Mesenteric fat pad (tissue), 1 donor: ENCODE results near the gene MCM3AP. TPM values are rescaled to one million over a fixed set of nuclear protein-coding genes. Genes with fewer than 3 reads are reported as not detected.
"Not testable (repeated sequence)": the region's sequence is repeated elsewhere in the genome, so short reads cannot be mapped to it uniquely, and the experiment has no call there.

Experiments used
- DNase-seq: peaks from one replicate; pipeline ENCODE4 v3.0.0-alpha.2; 2020; ENCODE audit warnings: low spot score
- total RNA-seq: library from RNA; stranded (reverse); fragmentation: NEBNext Ultra II Directional; extraction: Animal tissue kit (Norgen Biotek cat#: 25700); gene quantifications from one replicate; pipeline ENCODE4 v1.2.1, GENCODE V29; 2021
- donor health status: DM: yes; HTN: yes; CAD: no.

MCM3AP gene
- total RNA-seq, 1 donor from 2014 or later: 89.8 TPM

DNA sequence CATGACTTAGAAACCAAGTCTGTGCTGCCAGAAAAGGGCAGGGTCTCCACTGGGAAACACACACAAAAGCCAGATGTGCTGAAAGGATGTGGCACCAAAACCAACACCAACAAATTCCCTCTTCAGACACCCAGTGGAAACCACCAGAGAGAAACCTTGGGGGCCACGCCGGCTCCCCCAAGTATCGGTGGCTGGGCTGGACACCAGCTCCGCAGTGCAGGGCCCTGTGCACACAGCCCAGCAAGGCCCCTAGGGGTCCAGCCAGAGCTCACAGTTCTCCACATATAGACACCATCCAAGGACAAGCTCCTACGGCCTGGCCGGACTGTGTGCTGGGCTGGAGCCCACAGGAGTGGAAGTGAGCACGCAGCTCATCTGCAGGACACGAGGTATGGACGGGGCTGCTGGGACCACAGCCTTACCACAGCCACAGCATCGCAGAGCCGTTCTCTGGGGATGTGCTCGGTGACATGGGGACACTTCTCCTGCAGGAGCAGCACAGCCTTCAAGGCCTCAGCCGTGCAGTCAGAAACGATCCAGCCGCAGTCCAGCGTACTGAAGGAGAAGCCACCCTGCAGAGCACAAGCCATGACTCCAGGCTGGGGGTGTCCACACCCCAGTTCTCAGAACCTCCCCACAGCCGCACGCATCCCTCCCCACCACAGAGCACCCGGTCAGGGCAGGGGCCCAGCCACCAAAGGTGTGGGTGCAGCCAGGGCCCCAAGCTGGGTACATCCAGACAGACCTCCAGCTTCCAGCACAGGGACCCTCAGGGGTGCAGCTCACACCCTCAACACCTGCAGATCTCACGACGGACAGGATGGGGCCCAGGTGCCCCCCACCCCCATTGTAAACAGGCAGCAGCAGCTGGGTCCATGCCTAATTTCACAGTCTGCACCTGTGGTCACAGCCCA lies 78.1 kb downstream of the MCM3AP start:
- no peak for DNase-seq

DNA sequence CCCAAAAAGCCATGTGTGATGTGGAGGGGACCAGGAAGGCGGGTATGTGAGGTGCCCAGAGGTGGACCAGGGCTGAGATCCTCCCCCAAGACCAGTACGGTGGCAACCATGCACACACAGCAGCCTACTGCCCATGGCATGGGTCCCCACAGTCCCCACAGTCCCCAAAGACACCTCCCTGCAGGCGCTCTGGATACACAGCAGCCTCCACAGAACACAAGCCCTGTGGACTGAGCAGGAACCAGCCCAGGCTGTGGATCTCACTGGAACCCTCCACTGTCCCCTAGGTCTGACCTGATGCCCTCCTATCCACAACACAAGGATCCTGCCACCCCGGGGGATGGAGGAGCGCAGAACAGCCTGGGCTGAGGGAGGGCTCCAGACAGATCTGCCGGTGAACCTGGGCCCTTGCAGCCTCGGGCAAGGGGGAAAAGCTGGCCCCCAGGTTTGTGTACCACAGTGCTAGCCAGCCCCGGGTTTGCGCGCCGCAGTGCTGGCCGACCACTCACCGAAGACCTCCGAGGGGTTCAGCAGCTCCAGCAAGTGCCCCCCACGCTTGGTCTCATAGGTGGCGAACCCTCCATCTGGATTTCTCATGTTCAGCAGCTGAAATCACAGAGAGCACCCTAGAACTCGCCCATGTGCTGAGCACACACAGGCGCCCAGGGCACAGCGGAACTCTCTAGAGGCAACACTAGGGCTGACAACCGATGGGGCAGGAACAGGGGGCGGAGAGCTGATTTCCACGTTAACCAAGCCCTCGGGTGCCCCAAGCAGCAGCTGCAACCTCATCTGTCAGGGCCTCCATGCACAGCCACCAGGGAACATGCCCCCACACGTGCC lies 79.0 kb downstream of the MCM3AP start:
- no peak for DNase-seq

DNA sequence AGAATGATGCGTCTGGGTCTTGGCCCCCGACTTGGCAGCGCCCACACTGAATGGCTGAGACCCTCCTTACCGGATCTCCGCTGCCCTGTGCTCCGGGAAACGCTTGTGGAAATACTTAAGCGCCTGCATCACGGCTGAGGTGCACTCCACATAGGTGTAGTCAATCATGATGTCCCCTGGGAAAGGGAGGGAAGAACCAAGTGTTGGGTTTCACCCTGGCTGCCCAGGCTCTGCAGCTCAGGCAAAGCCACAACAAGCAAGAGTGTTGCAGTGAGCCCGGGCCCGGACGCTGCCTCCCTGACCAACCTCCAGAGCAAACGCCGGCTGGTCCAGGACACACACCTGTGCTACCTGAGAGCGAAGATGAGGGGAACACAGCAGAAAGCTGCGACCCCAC lies 79.6 kb downstream of the MCM3AP start:
- DNase-seq: no peak

DNA sequence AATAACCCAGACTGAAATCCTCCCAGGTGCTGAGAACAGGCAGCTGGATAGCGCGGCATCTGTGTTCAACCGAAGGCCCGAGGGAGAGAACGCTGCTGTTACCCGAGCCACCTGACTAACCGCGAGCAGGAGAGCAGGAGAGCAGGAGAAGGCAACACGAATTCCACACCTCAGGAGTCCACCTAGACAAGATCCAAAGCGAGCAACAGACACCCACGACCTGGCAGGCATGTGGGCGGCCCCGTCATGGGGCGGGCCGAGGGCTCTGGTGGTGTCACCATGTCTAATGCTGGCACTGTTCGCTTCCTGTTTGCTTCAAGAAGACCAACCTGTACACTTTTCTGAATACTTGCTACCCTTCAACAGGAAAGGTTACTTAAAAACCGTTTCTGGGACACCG lies 80.2 kb downstream of the MCM3AP start:
- DNase-seq: no peak

DNA sequence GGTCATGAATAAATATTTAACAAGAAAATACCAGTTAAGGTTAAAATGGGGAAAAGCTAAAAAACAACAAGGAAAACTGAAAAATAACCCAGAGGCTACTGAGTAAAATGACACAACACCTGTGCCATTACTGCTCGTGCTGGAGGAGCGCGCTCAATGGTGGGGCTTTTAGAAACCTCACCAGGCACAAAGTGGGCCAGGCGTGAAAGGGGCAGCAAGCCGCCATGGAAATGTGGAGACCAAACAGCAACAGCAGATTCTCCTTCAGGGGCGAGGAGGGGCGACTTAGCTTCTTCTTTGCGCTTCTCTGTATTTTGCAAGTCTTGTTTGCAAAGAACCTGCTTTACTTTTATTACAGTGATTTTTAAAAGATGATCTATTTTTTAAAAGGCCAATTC lies 82.2 kb downstream of the MCM3AP start:
- no peak for DNase-seq

DNA sequence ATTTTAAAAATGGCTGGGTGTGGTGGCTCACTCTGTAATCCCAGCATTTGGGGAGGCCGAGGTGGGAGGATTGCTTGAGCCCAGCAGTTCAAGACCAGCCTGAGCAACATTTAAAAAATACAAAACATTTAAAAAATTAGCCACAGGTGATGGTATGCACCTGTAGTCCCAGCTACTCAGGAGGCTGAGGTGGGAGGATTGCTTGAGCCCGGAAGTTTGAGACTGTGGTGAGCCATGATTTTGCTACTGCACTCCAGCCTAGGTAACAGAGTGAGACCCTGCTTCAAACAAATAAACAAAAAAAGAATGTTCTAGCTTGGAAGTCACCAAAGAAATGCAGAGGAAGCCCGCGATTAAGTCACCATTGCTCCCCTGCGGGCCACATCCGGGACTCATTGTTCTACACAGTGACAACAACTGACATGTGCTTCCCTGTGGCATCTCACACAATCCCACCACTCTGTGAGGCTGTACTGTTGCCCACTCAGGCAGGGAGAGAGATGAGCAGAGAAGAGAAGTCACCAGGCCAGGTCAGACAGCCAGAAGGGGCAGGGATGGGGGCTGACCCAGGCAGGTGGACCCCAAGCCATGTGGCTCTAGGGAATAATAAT lies 82.7 kb downstream of the MCM3AP start:
- DNase-seq: no peak

DNA sequence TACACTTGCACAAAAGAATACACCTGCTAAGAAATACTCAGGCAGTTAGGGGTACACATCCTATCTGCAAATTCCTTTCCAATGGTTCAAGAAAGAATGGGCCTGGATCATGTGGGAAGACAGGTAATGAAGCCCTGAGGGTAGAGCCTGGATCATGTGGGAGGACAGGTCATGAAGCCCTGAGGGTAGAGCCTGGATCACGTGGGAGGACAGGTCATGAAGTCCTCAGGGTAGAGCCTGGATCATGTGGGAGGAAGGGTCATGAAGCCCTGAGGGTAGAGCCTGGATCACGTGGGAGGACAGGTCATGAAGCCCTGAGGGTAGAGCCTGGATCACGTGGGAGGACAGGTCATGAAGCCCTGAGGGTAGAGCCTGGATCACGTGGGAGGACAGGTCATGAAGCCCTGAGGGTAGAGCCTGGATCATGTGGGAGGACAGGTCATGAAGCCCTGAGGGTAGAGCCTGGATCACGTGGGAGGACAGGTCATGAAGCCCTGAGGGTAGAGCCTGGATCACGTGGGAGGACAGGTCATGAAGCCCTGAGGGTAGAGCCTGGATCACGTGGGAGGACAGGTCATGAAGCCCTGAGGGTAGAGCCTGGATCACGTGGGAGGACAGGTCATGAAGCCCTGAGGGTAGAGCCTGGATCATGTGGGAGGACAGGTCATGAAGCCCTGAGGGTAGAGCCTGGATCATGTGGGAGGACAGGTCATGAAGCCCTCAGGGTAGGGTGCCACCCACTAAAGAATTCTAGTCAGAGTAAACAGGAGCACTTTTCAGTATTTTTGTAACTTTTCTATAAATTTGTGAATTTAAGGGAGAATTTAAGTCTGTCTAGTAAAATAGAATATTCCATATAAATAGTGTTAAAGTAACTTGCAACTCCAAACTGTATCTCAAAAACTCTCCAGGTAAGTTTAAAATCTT lies 84.3 kb downstream of the MCM3AP start:
- not testable (repeated sequence) for DNase-seq

DNA sequence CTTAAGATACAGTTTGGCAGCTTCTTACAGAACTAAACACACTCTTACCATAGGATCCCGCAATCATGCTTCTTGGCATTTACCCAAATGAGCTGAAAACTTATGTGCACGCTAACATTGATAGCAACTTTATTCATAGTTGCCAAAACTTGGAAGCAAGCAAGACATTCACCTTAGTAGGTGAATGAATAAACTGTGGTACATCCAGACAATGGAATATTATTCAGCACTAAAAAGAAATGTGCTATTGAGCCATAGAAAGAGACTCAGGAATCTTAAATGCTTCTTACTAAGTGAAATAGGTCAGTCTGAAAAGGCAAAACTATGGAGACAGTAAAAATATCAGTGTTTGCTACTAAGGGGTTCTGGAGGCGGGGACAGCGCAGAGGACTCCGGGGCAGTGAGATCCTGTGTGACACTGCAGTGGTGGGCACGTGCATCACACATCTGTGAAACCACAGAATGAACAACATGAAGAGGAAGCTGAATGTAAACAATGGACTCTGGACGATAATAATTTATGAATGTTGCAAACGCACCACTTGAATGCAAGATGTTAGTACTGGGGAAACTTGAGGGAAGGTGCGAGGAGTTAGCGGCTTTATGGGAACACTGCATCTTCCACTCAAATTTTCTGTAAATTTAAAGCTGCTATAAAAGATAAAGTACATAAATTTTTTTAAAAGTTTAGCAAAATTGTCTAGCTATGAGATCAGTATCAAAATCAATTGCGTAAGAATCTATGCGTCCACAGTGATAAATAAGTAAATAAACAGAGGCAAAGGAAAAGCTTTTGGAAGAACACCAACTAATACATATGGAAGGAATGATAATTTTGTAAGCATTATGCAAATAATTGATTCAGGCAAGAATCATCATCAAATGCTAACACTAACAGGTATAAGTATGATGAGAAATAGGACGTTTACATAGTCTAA lies 85.7 kb downstream of the MCM3AP start:
- DNase-seq: no peak

DNA sequence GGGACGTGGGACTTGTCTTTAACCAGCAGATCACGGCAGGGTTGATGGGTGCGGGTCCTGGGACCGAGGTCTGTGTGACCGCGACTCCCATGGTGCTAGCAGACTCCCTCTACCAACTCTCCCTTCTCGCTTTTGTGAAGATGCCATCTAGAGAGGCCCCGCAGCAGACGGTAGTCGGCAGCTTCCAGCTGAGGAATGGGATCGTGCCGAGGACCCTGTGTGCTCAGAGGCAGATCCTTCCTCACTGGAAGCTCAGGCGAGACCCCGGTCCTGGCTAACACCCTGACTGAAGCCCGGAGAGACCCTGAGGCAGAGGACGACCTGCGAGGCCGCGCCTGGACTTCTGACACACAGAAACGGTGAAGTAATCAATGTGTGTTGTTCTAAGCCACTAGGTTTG lies 88.7 kb downstream of the MCM3AP start:
- peak; percentile 87 for DNase-seq

DNA sequence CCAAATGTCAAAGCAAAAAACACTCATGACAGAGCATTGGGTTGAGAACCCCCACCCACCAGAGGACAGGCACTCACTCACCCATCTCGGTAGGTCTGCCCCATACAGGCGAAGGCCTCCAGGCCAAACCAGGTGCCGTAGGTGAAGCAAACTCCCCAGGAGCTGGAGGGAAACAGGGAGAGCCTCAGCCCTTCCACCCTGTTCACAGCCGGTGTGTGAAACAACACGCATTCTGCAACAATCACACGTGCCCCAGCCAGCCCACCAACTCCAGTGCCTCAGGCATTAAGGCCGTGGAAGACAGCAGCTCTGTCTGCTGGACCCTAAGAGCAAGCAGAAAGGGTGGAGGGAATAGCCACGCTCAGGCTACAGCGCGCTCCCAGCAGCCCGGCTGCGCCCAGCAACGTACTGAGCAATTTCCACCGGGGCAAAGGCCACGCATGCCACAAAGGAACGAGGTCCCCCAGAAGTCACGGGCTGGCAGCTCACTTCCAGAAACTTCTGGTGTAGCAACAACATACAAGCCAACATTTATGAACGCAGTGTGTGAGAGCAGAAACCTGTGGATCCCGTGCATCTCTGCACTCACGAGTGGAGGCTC lies 89.7 kb downstream of the MCM3AP start:
- DNase-seq: peak; percentile 75

DNA sequence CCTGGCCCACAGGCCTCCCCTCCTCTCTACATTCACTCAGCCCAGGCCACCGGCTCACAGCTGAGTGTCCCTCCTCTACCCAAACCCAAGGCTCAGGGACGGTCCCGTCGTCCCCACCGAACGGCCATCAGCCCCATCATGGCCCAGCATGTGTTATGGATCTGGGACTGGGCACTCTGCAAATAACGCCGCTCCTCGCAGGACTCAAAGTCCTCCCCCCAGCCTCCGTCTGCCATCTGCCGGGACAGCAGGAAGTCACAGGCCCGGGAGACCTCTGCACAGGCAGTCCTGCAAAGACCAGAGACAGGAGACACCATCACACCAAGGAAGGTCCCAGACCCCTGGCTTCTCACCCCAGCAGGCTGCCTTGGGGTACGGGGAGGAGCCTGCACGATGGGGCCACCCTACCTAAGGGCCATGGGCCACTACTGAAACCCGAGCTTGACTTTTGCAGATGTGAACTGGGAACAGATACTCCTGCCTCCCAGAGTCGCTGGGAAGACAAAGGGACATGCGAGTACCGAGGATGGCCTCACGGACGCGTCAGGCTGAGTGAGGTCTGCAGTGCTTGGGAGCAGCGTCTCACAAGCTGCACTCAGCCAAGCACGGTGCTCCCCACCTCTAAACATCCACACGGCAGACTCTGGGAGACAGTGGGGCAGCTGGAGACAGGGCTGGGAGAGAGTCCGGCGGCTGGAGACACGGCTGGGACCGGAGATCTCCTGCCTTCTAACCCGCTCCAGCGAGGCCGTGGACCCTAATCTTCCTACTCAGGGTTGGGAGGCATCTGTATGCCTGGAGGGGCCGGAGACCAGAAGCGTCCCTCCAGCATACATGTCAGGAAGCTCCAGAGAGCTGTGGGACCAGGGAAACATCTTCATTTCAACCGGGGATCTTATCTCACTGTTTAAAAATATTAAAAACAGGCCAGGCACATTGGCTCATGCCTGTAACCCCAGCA lies 90.8 kb downstream of the MCM3AP start:
- peak; percentile 77 for DNase-seq

DNA sequence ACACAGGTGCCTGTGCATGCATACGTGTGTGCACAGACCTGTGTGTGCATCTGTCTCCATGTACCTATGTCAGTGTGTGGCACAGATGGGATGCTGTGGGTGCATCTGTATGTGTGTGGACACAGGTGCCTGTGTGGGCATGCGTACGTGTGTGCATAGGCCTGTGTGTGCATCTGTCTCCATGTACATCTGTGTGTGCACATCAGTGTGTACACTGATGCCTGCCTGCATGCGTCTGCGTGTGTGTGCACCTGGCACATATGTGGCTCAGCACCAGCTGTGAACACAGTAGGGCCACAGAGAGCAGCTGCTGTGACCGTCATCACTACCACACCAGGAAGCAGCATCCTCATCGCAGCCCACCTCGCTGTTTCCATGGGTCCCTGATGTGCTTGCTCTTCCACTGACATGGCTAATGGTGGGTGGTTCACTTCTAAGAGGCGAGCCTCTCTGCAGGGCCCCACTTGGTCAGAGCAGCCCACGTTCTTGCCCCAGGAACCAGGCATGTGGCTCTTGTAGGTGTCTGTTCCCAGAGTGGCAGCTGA lies 91.5 kb downstream of the MCM3AP start:
- DNase-seq: no peak

DNA sequence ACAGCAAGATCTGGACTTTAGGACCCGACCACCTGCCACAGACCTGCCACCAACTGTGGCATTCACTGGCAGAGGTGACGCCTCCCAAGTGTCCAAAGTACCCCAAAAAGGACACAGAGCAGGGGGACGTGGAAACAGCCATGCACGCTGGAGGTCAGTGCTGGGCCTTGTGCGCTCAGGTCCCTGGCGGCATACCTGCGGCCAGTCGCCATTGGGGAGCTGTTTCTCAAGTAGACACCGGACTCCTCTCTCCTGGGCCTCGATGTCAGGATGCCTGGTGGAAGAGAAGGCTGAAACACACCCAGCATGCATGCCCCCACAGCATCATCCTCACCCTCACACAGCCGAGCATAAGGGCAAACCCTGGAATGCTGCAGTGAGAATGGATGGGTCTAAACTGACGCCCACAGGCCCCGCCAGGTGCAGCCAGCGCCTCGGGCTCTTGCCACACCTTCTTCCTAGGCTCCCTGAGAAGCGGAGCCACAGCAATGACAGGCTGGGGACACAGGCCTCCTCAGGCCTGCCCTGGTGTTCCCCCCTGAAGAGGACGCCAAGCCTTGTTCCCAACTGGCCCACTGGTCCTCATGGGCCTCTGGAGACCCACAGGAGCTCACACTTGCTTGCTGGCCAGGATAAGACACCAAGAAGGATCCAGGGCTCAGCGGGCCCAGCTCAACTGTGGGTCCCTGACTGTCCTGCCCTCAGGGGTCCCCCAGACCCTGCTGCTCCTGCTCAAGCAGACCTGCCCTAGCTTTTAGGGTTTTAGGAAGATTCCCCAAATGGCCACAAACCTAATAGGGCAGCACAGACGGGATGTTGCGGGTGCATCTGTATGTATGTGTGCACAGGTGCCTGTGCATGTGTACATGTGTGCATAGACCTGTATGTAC lies 93.5 kb downstream of the MCM3AP start:
- DNase-seq: no peak

DNA sequence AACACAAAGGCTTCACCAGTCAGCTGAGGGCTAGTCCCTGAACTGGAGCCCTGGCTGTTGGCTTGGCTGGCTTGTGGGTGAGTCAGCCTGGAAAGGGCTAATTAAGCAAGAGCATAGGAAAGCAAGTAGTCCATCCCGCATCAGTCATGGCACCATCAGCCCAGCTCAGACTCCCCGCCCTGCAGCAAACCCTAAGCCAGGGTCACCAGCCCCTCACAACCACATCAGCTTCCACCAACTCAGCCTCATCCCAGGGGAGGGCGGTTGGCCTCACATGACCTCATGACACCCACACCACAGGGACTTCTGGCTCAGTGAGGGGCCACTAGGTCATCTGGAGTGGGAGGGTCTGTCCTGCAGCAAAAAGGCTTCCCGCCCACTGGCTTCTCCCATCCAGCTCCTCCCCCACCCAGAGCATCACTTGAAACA lies 94.1 kb downstream of the MCM3AP start:
- DNase-seq: no peak

DNA sequence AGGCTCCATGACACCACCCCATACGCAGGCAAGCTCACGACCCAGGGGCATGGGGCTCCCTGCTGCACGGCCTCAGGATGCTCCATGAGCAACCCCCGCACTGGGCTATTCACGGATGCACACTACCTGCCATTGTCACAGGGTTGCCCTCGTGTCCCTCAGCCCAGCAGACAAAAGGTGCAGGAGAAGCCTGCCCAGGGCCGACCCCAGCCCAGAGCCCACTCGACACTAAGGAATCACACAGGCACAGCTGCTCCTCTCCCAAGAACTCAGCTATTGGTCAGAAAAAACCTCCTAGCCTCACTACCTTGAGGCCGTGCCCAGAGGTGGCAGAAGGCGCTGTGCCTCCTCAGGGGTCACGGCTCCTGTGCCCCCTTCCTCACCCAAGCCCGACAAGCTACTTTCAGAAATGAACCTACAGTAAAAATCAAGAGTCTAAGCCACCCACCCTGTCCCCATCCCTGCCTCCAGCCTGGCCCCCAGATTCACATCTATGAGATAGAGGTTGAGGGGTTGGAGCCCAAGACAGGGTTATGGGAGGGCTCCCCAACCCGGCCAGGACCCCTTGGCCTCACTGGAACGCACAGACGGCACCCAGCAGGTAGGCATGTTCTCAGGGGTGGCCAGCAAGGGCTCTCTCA lies 94.8 kb downstream of the MCM3AP start:
- no peak for DNase-seq

DNA sequence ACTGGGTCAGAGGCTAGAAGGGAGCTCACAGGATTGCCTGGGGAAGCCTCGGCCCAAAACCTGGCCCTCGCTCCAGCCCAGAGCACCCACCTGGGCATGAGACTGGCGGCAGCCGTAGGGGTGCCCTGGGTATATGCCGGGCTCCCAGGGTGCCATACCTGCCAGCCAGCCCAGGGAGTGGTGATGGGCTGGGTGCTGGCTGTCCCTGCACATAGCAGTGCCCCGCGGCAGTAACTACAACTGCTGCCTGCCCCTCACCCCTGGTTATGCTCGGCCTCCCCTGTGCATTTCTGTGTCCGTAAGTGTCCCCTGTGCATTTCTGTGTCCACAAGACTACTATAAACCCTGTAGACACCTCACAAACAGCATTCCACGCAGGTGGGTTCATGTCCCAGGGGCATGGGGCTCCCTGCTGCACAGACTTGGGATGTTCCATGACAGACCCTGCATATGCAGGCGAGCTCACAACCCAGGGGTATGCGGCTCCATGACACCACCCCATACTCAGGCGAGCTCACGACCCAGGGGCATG lies 95.4 kb downstream of the MCM3AP start:
- no peak for DNase-seq
